Measurements from ENCODE around the gene SPATA9.

Gene SPATA9

GRCh38 chr5:95619514-95620029 lies 63.2 kb downstream of the SPATA9 start:
- no peak for DNase-seq (ENCODE audit: low spot score)

- DNase-seq (ENCODE audit: low spot score), result no peak
Measured at GRCh38 chr5:95619096-95619495, 63.7 kb downstream of the SPATA9 start.

DNA sequence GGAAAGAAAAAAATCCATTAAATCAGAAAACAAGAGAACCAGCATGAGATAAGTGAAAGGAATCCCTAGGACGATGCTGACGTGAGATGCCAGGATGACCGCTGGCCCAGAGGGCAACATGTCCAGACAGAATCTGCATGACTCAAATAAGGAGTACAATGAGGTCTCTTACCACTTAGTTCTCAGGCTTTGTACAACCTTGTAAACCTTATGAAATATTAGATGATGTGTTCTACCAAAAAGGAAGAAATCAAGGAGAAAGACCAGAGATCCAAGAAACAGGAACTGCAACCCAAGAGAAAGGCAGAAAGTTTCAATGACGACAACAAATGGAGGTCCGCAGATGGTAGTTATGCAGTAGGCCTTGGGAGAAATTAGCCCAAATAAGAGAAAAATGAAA lies 65.7 kb downstream of the SPATA9 start:
- no peak for DNase-seq (ENCODE audit: low spot score)

- no peak for DNase-seq (ENCODE audit: low spot score)
Measured at GRCh38 chr5:95615164-95615467, 67.7 kb downstream of the SPATA9 start.

GRCh38 chr5:95613514-95613913 lies 69.3 kb downstream of the SPATA9 start:
- DNase-seq (ENCODE audit: low spot score), result no peak

- DNase-seq (ENCODE audit: low spot score), result no peak
Measured at GRCh38 chr5:95611396-95611795, 71.4 kb downstream of the SPATA9 start.

DNA sequence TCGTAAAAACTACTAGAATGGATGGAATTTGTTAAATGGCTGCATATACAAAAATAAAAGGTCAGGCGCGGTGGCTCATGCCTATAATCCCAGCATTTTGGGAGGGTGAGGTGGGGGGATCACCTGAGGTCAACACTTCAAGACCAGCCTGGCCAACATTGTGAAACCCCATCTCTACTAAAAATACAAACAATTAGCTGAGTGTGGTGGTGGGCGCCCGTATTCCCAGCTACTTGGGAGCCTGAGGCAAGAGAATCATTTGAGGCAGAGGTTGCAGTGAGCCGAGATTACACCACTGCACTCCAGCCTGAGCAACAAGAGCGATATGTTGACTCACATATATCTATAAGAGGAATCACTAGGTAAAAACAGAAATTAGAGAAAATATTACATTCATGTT lies 72.2 kb downstream of the SPATA9 start:
- no peak for DNase-seq (ENCODE audit: low spot score)

- no peak for DNase-seq (ENCODE audit: low spot score)
Measured at GRCh38 chr5:95609711-95610110, 73.1 kb downstream of the SPATA9 start.
